ENCODE data around the gene ANKRD27. TPM values are rescaled to one million over a fixed set of nuclear protein-coding genes. Genes with fewer than 3 reads are reported as not detected.
"Not testable (repeated sequence)": the region's sequence is repeated elsewhere in the genome, so short reads cannot be mapped to it uniquely, and the experiment has no call there.

ANKRD27 gene
- polyA plus RNA-seq: 10 to 100 TPM in 1 of 3 donors, 1 to 10 TPM in 2; 5.7 to 16.8 (median 9.5) TPM

- no peak within 1 kb of the TSS for H3K27ac ChIP-seq (ENCODE audit: low read depth, low read length)
- 0 to 1% (median 1%) methylated on average over 59 to 75 of the region's 75 CpGs for WGBS, 3 donors
Observed at GRCh38 chr19:32674931-32675719, at the start of gene ANKRD27. Gene ANKRD27 (minus strand): TSS chr19:32675180. CDS start chr19:32659015, 16,165 bp downstream.

GRCh38 chr19:32720936-32721250 lies 45.9 kb upstream of the ANKRD27 start:
- 94 to 98% (median 97%) methylated on average over 20 to 22 of the region's 22 CpGs for WGBS, 3 donors
- no peak overlapping the region for H3K27ac ChIP-seq (ENCODE audit: low read depth, low read length)

- 93 to 95% (median 95%) methylated on average over 16 to 22 of the region's 22 CpGs for WGBS, 3 donors
- H3K27ac ChIP-seq (ENCODE audit: low read depth, low read length): no peak overlapping the region
Observed at GRCh38 chr19:32720216-32720935, 45.4 kb upstream of the ANKRD27 start.

GRCh38 chr19:32719611-32720059 lies 44.7 kb upstream of the ANKRD27 start, which contains the start of gene TDRD12:
Gene TDRD12 (plus strand): TSS chr19:32719767. CDS start chr19:32720073, 306 bp downstream.
- WGBS, 3 donors: 90 to 92% (median 91%) methylated on average over 41 to 44 of the region's 44 CpGs
- H3K27ac ChIP-seq (ENCODE audit: low read depth, low read length): no peak within 1 kb of the TSS

- WGBS, 3 donors: 83 to 86% (median 86%) methylated on average over 7 of the region's 7 CpGs
- no peak overlapping the region for H3K27ac ChIP-seq (ENCODE audit: low read depth, low read length)
Observed at GRCh38 chr19:32718286-32718685, 43.3 kb upstream of the ANKRD27 start.

- WGBS, 3 donors: 49 to 70% (median 70%) methylated on average over 5 of the region's 5 CpGs
- H3K27ac ChIP-seq (ENCODE audit: low read depth, low read length): no peak overlapping the region
Observed at GRCh38 chr19:32717496-32717895, 42.5 kb upstream of the ANKRD27 start.

- not testable (repeated sequence) for H3K27ac ChIP-seq (ENCODE audit: low read depth, low read length)
- WGBS, 3 donors: 97 to 99% (median 97%) methylated on average over 7 of the region's 7 CpGs
Observed at GRCh38 chr19:32716203-32716602, 41.2 kb upstream of the ANKRD27 start.

GRCh38 chr19:32711747-32712146 lies 36.8 kb upstream of the ANKRD27 start:
- no peak overlapping the region for H3K27ac ChIP-seq (ENCODE audit: low read depth, low read length)
- WGBS, 3 donors: 90 to 96% (median 95%) methylated on average over 6 of the region's 6 CpGs

- 83 to 89% (median 84%) methylated on average over 5 of the region's 5 CpGs for WGBS, 3 donors
- H3K27ac ChIP-seq (ENCODE audit: low read depth, low read length): no peak overlapping the region
Observed at GRCh38 chr19:32709032-32709431, 34.1 kb upstream of the ANKRD27 start.

- WGBS, 3 donors: 58 to 82% (median 68%) methylated on average over 3 of the region's 3 CpGs
- H3K27ac ChIP-seq (ENCODE audit: low read depth, low read length): no peak overlapping the region
Observed at GRCh38 chr19:32708457-32708856, 33.5 kb upstream of the ANKRD27 start.

- WGBS, 3 donors: 93 to 100% (median 100%) methylated on average over 2 of the region's 2 CpGs
- not testable (repeated sequence) for H3K27ac ChIP-seq (ENCODE audit: low read depth, low read length)
Observed at GRCh38 chr19:32704006-32704405, 29.0 kb upstream of the ANKRD27 start.

GRCh38 chr19:32702010-32702409 lies 27.0 kb upstream of the ANKRD27 start:
- WGBS, 3 donors: 24 to 76% (median 73%) methylated on average over 5 of the region's 5 CpGs
- no peak overlapping the region for H3K27ac ChIP-seq (ENCODE audit: low read depth, low read length)

GRCh38 chr19:32700129-32700528 lies 25.1 kb upstream of the ANKRD27 start:
- 92 to 97% (median 95%) methylated on average over 7 of the region's 7 CpGs for WGBS, 3 donors
- H3K27ac ChIP-seq (ENCODE audit: low read depth, low read length): not testable (repeated sequence)

- WGBS, 3 donors: 49 to 60% (median 56%) methylated on average over 3 of the region's 3 CpGs
- H3K27ac ChIP-seq (ENCODE audit: low read depth, low read length): not testable (repeated sequence)
Observed at GRCh38 chr19:32696771-32697170, 21.8 kb upstream of the ANKRD27 start.

GRCh38 chr19:32695506-32695905 lies 20.5 kb upstream of the ANKRD27 start:
- WGBS, 3 donors: 47 to 66% (median 51%) methylated on average over 6 of the region's 6 CpGs
- H3K27ac ChIP-seq (ENCODE audit: low read depth, low read length): not testable (repeated sequence)

- H3K27ac ChIP-seq (ENCODE audit: low read depth, low read length): not testable (repeated sequence)
- 16 to 35% (median 26%) methylated on average over 2 of the region's 2 CpGs for WGBS, 3 donors
Observed at GRCh38 chr19:32694851-32695250, 19.9 kb upstream of the ANKRD27 start.

- H3K27ac ChIP-seq (ENCODE audit: low read depth, low read length): not testable (repeated sequence)
- WGBS, 3 donors: 43 to 70% (median 60%) methylated on average over 2 of the region's 2 CpGs
Observed at GRCh38 chr19:32694316-32694715, 19.3 kb upstream of the ANKRD27 start.

GRCh38 chr19:32693151-32694108 lies 18.4 kb upstream of the ANKRD27 start:
- H3K27ac ChIP-seq (ENCODE audit: low read depth, low read length): not testable (repeated sequence)
- 64 to 73% (median 72%) methylated on average over 20 of the region's 20 CpGs for WGBS, 3 donors

- H3K27ac ChIP-seq (ENCODE audit: low read depth, low read length): peak overlapping the region; percentile 62
- WGBS, 3 donors: 31 to 43% (median 35%) methylated on average over 7 of the region's 7 CpGs
Observed at GRCh38 chr19:32692727-32693061, 17.7 kb upstream of the ANKRD27 start.
